ENCODE data around the gene HDAC10. TPM values are rescaled to one million over a fixed set of nuclear protein-coding genes. Genes with fewer than 3 reads are reported as not detected.

Gene HDAC10
- total and polyA plus RNA-seq, 7 donors, result 4.3 to 19.4 (median 13.5) TPM

GRCh38 chr22:50248196-50249081 is 2.6 kb downstream of the HDAC10 start:
- peak in 1 of 2 donors; percentile 56 for DNase-seq
- WGBS, 3 donors, result 79 to 87% (median 82%) methylated on average over 22 to 29 of the region's 29 CpGs

GRCh38 chr22:50247748-50248147 is 3.3 kb downstream of the HDAC10 start:
- 37 to 39% (median 38%) methylated on average over 16 of the region's 16 CpGs for WGBS, 3 donors
- H3K27ac ChIP-seq, result no peak overlapping the region
- intact Hi-C loops (cut with DNase I), result no loop called here

More at GRCh38 chr22:50248196-50249081, 2.6 kb downstream of the HDAC10 start:
- Histone ChIP-seq H3K36me3 (ENCODE audit: insufficient read depth in 1 of 2, low read depth in 1 of 2) (peaks cover 0 to 46% of the 10 kb centered on the region in 2 donors), H3K27ac (no peak overlapping the region), H3K9me3 (no peaks in the 10 kb centered on the region), H3K27me3 (ENCODE audit: insufficient read depth in 3 of 3, low read length in 2 of 3) (no peaks in the 10 kb centered on the region), H3K4me3 (no peak overlapping the region), H3K4me1 (peaks cover 32% of the 10 kb centered on the region)
- ATAC-seq, result no peak
- intact Hi-C loops (cut with DNase I), result no loop called here
- TF ChIP-seq CTCF (IDR thresholded peaks at IDR 0.05), result no peak

GRCh38 chr22:50246242-50247175 is 4.6 kb downstream of the HDAC10 start:
- H3K27me3 ChIP-seq (ENCODE audit: insufficient read depth in 3 of 3, low read length in 2 of 3), result no peaks in the 10 kb centered on the region
- DNase-seq, result no peak
- H3K4me3 ChIP-seq, result no peak overlapping the region
- intact Hi-C loops (cut with DNase I), result no loop called here
- WGBS, 3 donors, result 60 to 79% (median 70%) methylated on average over 20 of the region's 20 CpGs
- no peak for ATAC-seq
- H3K4me1 ChIP-seq, result peaks cover 51% of the 10 kb centered on the region
- H3K9me3 ChIP-seq, result no peaks in the 10 kb centered on the region
- H3K36me3 ChIP-seq (ENCODE audit: insufficient read depth in 1 of 2, low read depth in 1 of 2), result peaks cover 0 to 37% of the 10 kb centered on the region in 2 donors
- peak overlapping the region; percentile 95 for H3K27ac ChIP-seq
- TF ChIP-seq CTCF (IDR thresholded peaks at IDR 0.05), result no peak

More at GRCh38 chr22:50247748-50248147, 3.3 kb downstream of the HDAC10 start:
- peak in 1 of 2 donors; percentile 67 for DNase-seq
- Histone ChIP-seq H3K27me3 (ENCODE audit: insufficient read depth in 3 of 3, low read length in 2 of 3) (no peaks in the 10 kb centered on the region), H3K4me1 (peaks cover 39% of the 10 kb centered on the region), H3K4me3 (no peak overlapping the region), H3K9me3 (no peaks in the 10 kb centered on the region), H3K36me3 (ENCODE audit: insufficient read depth in 1 of 2, low read depth in 1 of 2) (peaks cover 0 to 41% of the 10 kb centered on the region in 2 donors)
- ATAC-seq, result no peak
- no peak for TF ChIP-seq CTCF (IDR thresholded peaks at IDR 0.05)

GRCh38 chr22:50245214-50246072 is 5.6 kb downstream of the HDAC10 start:
- Histone ChIP-seq H3K27me3 (ENCODE audit: insufficient read depth in 3 of 3, low read length in 2 of 3) (no peaks in the 10 kb centered on the region), H3K9me3 (no peaks in the 10 kb centered on the region), H3K4me1 (peaks cover 53% of the 10 kb centered on the region), H3K4me3 (peak overlapping the region; percentile 98), H3K36me3 (ENCODE audit: insufficient read depth in 1 of 2, low read depth in 1 of 2) (peaks cover 0 to 40% of the 10 kb centered on the region in 2 donors), H3K27ac (peak overlapping the region; percentile 95)
- 12 to 26% (median 15%) methylated on average over 26 to 53 of the region's 53 CpGs for WGBS, 3 donors
- no peak for TF ChIP-seq CTCF (IDR thresholded peaks at IDR 0.05)
- DNase-seq (peak in 1 of 2 donors; percentile 61), ATAC-seq (peak in 3 of 4 donors; percentile 5 to 39 (median 9))
- intact Hi-C loops (cut with DNase I), result no loop called here

All from psoas muscle (tissue), 8 donors.